IMR-90 (cell line): ENCODE measurements around the gene SLC6A9. TPM values are rescaled to one million over a fixed set of nuclear protein-coding genes. Genes with fewer than 3 reads are reported as not detected.

Source experiments
- ATAC-seq: fragments of 200-7000 bp; cut with Tn5 transposase; 2 replicates; pipeline ENCODE4 v1.9.1; 2020; ENCODE audit warnings: low read depth, mild to moderate bottlenecking, moderate library complexity
- BruUV-seq: library from RNA; stranded (reverse); fragments of 400-500 nt; replicated peaks from 2 replicates; lab custom pipeline; 2021; lab: Mats Ljungman, UMichigan
- CTCF ChIA-PET: fragments of 300-600 bp; formaldehyde crosslinking; extraction: SDS; loops from one replicate; lab custom pipeline; 2021; ENCODE audit warnings: antibody characterized with exemption; lab: Yijun Ruan, JAX
- POLR2A ChIA-PET: fragments of 300-600 bp; sonication (Branson Sonifier 250); formaldehyde crosslinking; loops from one replicate; lab custom pipeline; 2022; ENCODE audit warnings: antibody characterized with exemption; ENCODE audit not compliant: unreplicated experiment; lab: Charles Lee
- DNase-seq: peaks from one replicate; pipeline ENCODE4 v3.0.0; 2013
- H2AFZ ChIP-seq: replicated peaks from 2 replicates; pipeline ENCODE3; 2013; ENCODE audit warnings: low read length, mild to moderate bottlenecking; ENCODE audit not compliant: poor library complexity
- H2AK5ac ChIP-seq: 2 replicates; pipeline ENCODE4 v1.6.1; 2013; ENCODE audit warnings: low read depth, low read length, inconsistent platforms
- H2AK9ac ChIP-seq: replicated peaks from 2 replicates; pipeline ENCODE3; 2013; ENCODE audit warnings: mild to moderate bottlenecking, low read depth, low read length, moderate library complexity; ENCODE audit not compliant: poor library complexity
- H2BK120ac ChIP-seq: 2 replicates; pipeline ENCODE4 v1.6.1; 2013; ENCODE audit warnings: low read depth, low read length, inconsistent platforms
- H2BK15ac ChIP-seq: 3 replicates; pipeline ENCODE4 v1.6.1; 2013; ENCODE audit warnings: low read depth, low read length, inconsistent platforms
- H2BK20ac ChIP-seq: 2 replicates; pipeline ENCODE4 v1.6.1; 2013; ENCODE audit warnings: low read depth, mild to moderate bottlenecking, inconsistent platforms, low read length, moderate library complexity
- H2BK5ac ChIP-seq: 2 replicates; pipeline ENCODE4 v1.6.1; 2013; ENCODE audit warnings: mild to moderate bottlenecking, low read depth, low read length, inconsistent platforms; ENCODE audit not compliant: poor library complexity, severe bottlenecking
- H3K14ac ChIP-seq: replicated peaks from 2 replicates; pipeline ENCODE4 v1.6.1; 2013; ENCODE audit warnings: low read depth, low read length, inconsistent platforms
- H3K18ac ChIP-seq: 2 replicates; pipeline ENCODE4 v1.6.1; 2013; ENCODE audit warnings: low read depth, low read length, control low read depth
- H3K23ac ChIP-seq: 2 replicates; pipeline ENCODE4 v1.6.1; 2013; ENCODE audit warnings: low read depth, low read length, inconsistent platforms
- H3K27ac ChIP-seq: 2 replicates; pipeline ENCODE4 v1.5.1; 2013; ENCODE audit warnings: mild to moderate bottlenecking, control low read depth, low read length; ENCODE audit not compliant: insufficient read depth
- H3K27me3 ChIP-seq: 2 replicates; pipeline ENCODE4 v1.6.1; 2013; ENCODE audit warnings: low read length; ENCODE audit not compliant: control insufficient read depth, insufficient read depth
- H3K36me3 ChIP-seq: 2 replicates; pipeline ENCODE4 v1.6.1; 2013; ENCODE audit warnings: low read length, mixed read lengths; ENCODE audit not compliant: control insufficient read depth, insufficient read depth
- H3K4ac ChIP-seq: 2 replicates; pipeline ENCODE4 v1.6.1; 2013; ENCODE audit warnings: low read depth, low read length, inconsistent platforms
- H3K4me1 ChIP-seq: 2 replicates; pipeline ENCODE4 v1.6.1; 2013; ENCODE audit warnings: low read length, mixed read lengths; ENCODE audit not compliant: control insufficient read depth, insufficient read depth
- H3K4me2 ChIP-seq: 2 replicates; pipeline ENCODE4 v1.6.1; 2013; ENCODE audit warnings: low read depth, mild to moderate bottlenecking, control low read depth, low read length, moderate library complexity
- H3K4me3 ChIP-seq: 2 replicates; pipeline ENCODE4 v1.5.1; 2013; ENCODE audit warnings: low read depth, mild to moderate bottlenecking, control low read depth, low read length, moderate library complexity; ENCODE audit not compliant: insufficient read depth
- H3K56ac ChIP-seq: 2 replicates; pipeline ENCODE4 v1.6.1; 2013; ENCODE audit warnings: low read length, inconsistent platforms; ENCODE audit not compliant: insufficient read depth; ENCODE audit errors: extremely low read depth
- H3K79me1 ChIP-seq, 2 experiments: 2 replicates each; pipeline ENCODE4 v1.6.1; 2013; ENCODE audit warnings: low read length in 2 of 2, inconsistent platforms in 1 of 2, low read depth in 1 of 2
- H3K9ac ChIP-seq: 2 replicates; pipeline ENCODE4 v1.6.1; 2013; ENCODE audit warnings: low read depth, low read length, control low read depth
- H3K9me1 ChIP-seq: 2 replicates; pipeline ENCODE4 v1.6.1; 2013; ENCODE audit warnings: low read length, inconsistent platforms; ENCODE audit not compliant: insufficient read depth
- H3K9me3 ChIP-seq: 2 replicates; pipeline ENCODE4 v1.6.1; 2013; ENCODE audit warnings: low read length; ENCODE audit not compliant: control insufficient read depth, insufficient read depth
- H4K20me1 ChIP-seq: 2 replicates; pipeline ENCODE4 v1.6.1; 2013; ENCODE audit warnings: low read length, inconsistent platforms; ENCODE audit not compliant: insufficient read depth
- H4K5ac ChIP-seq: 2 replicates; pipeline ENCODE4 v1.6.1; 2013; ENCODE audit warnings: mild to moderate bottlenecking, low read depth, low read length, control low read depth
- H4K8ac ChIP-seq, 2 experiments: 2 replicates each; pipeline ENCODE4 v1.6.1; 2013; ENCODE audit warnings: low read depth in 2 of 2, low read length in 2 of 2, control low read depth in 1 of 2, inconsistent platforms in 1 of 2
- H4K91ac ChIP-seq: 2 replicates; pipeline ENCODE4 v1.6.1; 2013; ENCODE audit warnings: low read depth, low read length, inconsistent platforms; ENCODE audit not compliant: insufficient read depth
- BHLHE40 ChIP-seq: fragments of 150-350 bp; IDR thresholded peaks from 2 replicates; pipeline ENCODE4 v1.6.1; 2016; ENCODE audit warnings: mild to moderate bottlenecking, low read depth, low read length
- CEBPB ChIP-seq: IDR thresholded peaks from 2 replicates; pipeline ENCODE4 v1.6.1; 2012; ENCODE audit warnings: low read depth, low read length, improper control_type of control experiment
- FOS ChIP-seq: fragments of 150-350 bp; IDR thresholded peaks from 2 replicates; pipeline ENCODE4 v1.6.1; 2016; ENCODE audit warnings: low read depth, low read length
- MAFK ChIP-seq: IDR thresholded peaks from 2 replicates; pipeline ENCODE4 v1.6.1; 2012; ENCODE audit warnings: low read depth, low read length, improper control_type of control experiment
- MAZ ChIP-seq: IDR thresholded peaks from 2 replicates; pipeline ENCODE4 v1.6.1; 2012; ENCODE audit warnings: low read depth, mild to moderate bottlenecking, low read length, improper control_type of control experiment, moderate library complexity, borderline replicate concordance
- MXI1 ChIP-seq: IDR thresholded peaks from 2 replicates; pipeline ENCODE4 v1.6.1; 2012; ENCODE audit warnings: low read depth, mild to moderate bottlenecking, low read length, moderate library complexity, borderline replicate concordance
- NFE2L2 ChIP-seq: fragments of 150-350 bp; IDR thresholded peaks from 2 replicates; pipeline ENCODE4 v1.6.1; 2016; ENCODE audit warnings: low read depth, mild to moderate bottlenecking, low read length
- POLR2A ChIP-seq: IDR thresholded peaks from 2 replicates; pipeline ENCODE4 v1.6.1; 2012; ENCODE audit warnings: mild to moderate bottlenecking, low read depth, low read length
- RAD21 ChIP-seq: IDR thresholded peaks from 2 replicates; pipeline ENCODE4 v1.6.1; 2012; ENCODE audit warnings: low read length, improper control_type of control experiment
- RCOR1 ChIP-seq: IDR thresholded peaks from 2 replicates; pipeline ENCODE4 v1.6.1; 2012; ENCODE audit warnings: mild to moderate bottlenecking, low read length, improper control_type of control experiment; ENCODE audit not compliant: insufficient replicate concordance
- WGBS, 2 experiments: methylation state at CpG; one replicate each; pipeline versions ENCODE4 v1.1.5 to v1.1.7; 2013; ENCODE audit warnings: missing lambda C conversion rate in 2 of 2; ENCODE audit not compliant: insufficient read length in 1 of 2; ENCODE audit errors: extremely low coverage in 2 of 2; 5-methylcytosine and 5-hydroxymethylcytosine counted together
- dilution Hi-C: fragments of 300-500 bp; cut with HindIII; formaldehyde crosslinking; loops from one replicate; pipeline ENCODE4 v1.14.3; 2018; ENCODE audit warnings: low sequenced_read_pairs; ENCODE audit not compliant: unreplicated experiment
- in situ Hi-C: fragments of 300-500 bp; cut with MboI; formaldehyde crosslinking; loops from 3 replicates; pipeline ENCODE4 v1.14.3; 2019; ENCODE audit warnings: low sequenced_read_pairs, inconsistent platforms, mixed read lengths
- intact Hi-C: fragments of 100-400 bp; cut with micrococcal nuclease; formaldehyde crosslinking; loops from 2 replicates; pipeline ENCODE4 v1.10.0; 2022
- polyA plus RNA-seq, 3 experiments: library from polyadenylated mRNA; depleted of rRNA; stranded (reverse); fragments of >200 nt; gene quantifications; 2 replicates each; pipeline ENCODE4 v1.2.3, GENCODE V29; 2012; ENCODE audit warnings: low replicate concordance in 1 of 3
- total RNA-seq: library from RNA; depleted of rRNA; stranded (reverse); fragments of >200 nt; gene quantifications from 2 replicates; pipeline ENCODE4 v1.2.3, GENCODE V29; 2012
- TF ChIP-seq, protein P1 (sequence below): conservative IDR thresholded peaks from 2 replicates; pipeline ENCODE4 v1.5.1; 2012; ENCODE audit warnings: mild to moderate bottlenecking, low read depth, low read length, improper control_type of control experiment
- TF ChIP-seq, protein P2 (sequence below): fragments of 150-350 bp; IDR thresholded peaks from 2 replicates; pipeline ENCODE4 v1.6.1; 2017; ENCODE audit warnings: mild to moderate bottlenecking, antibody characterized with exemption, low read length, low read depth

SLC6A9 gene
- total and polyA plus RNA-seq, 2 of the 4 experiments (the other 2 are of a cell fraction), result 2.0 to 6.6 TPM

DNA sequence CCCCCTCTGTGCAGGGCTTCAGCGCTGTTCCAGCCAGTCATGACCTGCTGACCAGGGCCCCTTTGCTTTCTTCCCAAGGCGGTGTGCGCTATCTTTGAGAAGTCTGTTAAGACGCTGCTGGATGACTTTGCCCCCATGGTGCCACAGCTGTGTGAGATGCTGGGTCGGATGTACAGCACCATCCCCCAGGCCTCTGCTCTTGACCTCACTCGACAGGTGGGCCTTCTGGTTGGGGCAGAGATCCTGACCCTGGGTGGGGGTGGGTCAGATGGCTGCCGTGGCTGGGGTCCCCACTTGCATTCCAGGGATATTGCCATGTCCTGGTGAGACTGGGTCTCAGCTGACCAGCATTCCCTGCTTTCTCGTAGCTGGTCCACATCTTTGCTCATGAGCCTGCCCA lies 70.5 kb downstream of the SLC6A9 start:
- Histone ChIP-seq H3K9me1 (peaks cover 19% of the 10 kb centered on the region), H3K23ac (no peak overlapping the region), H3K4me2 (no peak overlapping the region), H3K9ac (no peak overlapping the region), H3K27me3 (no peaks in the 10 kb centered on the region), H2AFZ (no peak overlapping the region), H3K4me3 (no peak overlapping the region), H4K8ac (no peak overlapping the region), H2AK9ac (no peak overlapping the region), H3K56ac (no peak overlapping the region), H2BK20ac (no peak overlapping the region), H3K79me1 (0 out of 4 replicates have a peak, but pooled peaks cover 0 to 3% of the 10 kb centered on the region in 2 experiments), H3K4me1 (no peaks in the 10 kb centered on the region), H3K36me3 (peaks cover 49% of the 10 kb centered on the region), H2BK15ac (no peak overlapping the region), H3K27ac (no peak overlapping the region), H3K9me3 (no peaks in the 10 kb centered on the region), H4K91ac (no peak overlapping the region), H3K14ac (no peak overlapping the region), H3K18ac (no peak overlapping the region), H3K4ac (no peak overlapping the region), H2BK5ac (no peak overlapping the region), H4K5ac (no peak overlapping the region), H4K20me1 (peaks cover 7% of the 10 kb centered on the region; the same call in 1 of the 2 replicates), H2AK5ac (no peak overlapping the region), H2BK120ac (no peak overlapping the region)
- dilution Hi-C loops (no loop called here), intact Hi-C loops (no loop called here), in situ Hi-C loops (loop anchor here (25.0 kb wide), 1 partner anchor 423 kb away; the partner anchor contains the start of gene PTPRF)
- no TSS peak for BruUV-seq
- DNase-seq (no peak), ATAC-seq (no peak)
- ChIA-PET POLR2A (no interaction called here), CTCF (no interaction called here)
- 98% methylated on average over 5 of the region's 8 CpGs; no CpG with 5 or more reads in 1 of the 2 experiments for WGBS, 2 experiments
- TF ChIP-seq, protein P1, sequence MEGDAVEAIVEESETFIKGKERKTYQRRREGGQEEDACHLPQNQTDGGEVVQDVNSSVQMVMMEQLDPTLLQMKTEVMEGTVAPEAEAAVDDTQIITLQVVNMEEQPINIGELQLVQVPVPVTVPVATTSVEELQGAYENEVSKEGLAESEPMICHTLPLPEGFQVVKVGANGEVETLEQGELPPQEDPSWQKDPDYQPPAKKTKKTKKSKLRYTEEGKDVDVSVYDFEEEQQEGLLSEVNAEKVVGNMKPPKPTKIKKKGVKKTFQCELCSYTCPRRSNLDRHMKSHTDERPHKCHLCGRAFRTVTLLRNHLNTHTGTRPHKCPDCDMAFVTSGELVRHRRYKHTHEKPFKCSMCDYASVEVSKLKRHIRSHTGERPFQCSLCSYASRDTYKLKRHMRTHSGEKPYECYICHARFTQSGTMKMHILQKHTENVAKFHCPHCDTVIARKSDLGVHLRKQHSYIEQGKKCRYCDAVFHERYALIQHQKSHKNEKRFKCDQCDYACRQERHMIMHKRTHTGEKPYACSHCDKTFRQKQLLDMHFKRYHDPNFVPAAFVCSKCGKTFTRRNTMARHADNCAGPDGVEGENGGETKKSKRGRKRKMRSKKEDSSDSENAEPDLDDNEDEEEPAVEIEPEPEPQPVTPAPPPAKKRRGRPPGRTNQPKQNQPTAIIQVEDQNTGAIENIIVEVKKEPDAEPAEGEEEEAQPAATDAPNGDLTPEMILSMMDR, result no peak
- TF ChIP-seq RAD21, result no peak
- TF ChIP-seq RCOR1, result no peak
- no peak for TF ChIP-seq MAFK
- TF ChIP-seq, protein P2, sequence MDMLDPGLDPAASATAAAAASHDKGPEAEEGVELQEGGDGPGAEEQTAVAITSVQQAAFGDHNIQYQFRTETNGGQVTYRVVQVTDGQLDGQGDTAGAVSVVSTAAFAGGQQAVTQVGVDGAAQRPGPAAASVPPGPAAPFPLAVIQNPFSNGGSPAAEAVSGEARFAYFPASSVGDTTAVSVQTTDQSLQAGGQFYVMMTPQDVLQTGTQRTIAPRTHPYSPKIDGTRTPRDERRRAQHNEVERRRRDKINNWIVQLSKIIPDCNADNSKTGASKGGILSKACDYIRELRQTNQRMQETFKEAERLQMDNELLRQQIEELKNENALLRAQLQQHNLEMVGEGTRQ, result no peak
- no peak for TF ChIP-seq FOS
- no peak for TF ChIP-seq POLR2A
- TF ChIP-seq NFE2L2, result no peak
- TF ChIP-seq BHLHE40, result no peak
- no peak for TF ChIP-seq MAZ
- TF ChIP-seq MXI1, result no peak
- TF ChIP-seq CEBPB, result no peak
